NB4 (cell line): ENCODE data around the gene NEB.

ENCODE experiments used
- POLR2A ChIP-seq: IDR thresholded peaks from 2 replicates; pipeline ENCODE4 v1.6.1; 2011; ENCODE audit warnings: mild to moderate bottlenecking; ENCODE audit not compliant: insufficient read length; ENCODE audit errors: extremely low read depth
- TF ChIP-seq, protein P1 (sequence below): IDR thresholded peaks from one replicate; pipeline ENCODE4 v1.5.1; 2012; ENCODE audit warnings: low read depth, low read length

DNA sequence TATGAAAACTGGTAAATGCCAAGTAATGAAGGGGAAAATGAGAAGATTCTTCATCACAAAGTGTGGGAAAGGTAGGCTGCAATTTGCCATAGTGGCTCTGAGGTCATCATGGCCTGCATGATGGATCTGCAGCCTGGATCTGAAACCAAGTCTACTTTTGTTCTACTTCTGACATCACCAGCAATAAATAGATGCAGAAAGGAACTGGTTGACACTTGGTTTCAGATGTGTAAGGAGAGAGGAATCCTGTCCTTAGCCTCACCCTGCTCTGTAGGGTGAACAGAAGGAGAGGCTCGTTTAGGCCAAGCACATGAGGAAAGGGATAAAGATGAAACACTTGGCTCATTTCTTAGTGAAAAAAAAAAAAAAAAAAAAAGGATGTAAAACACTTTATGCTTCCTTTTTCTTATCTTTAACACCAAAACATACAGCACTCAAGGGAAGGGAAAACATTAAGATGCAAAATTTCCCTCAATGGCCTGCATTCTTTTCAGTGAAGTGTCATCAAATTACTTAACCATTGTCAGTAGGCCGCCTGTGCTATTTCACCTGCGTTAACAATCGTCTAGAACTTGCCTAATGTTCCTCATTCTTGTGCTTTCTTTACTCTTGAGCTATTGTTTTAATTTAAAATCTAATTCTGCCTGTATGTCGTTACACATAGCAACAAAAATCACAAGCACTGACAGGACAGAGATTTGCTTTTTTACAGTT lies 3.9 kb downstream of the NEB start:
- TF ChIP-seq, protein P1, sequence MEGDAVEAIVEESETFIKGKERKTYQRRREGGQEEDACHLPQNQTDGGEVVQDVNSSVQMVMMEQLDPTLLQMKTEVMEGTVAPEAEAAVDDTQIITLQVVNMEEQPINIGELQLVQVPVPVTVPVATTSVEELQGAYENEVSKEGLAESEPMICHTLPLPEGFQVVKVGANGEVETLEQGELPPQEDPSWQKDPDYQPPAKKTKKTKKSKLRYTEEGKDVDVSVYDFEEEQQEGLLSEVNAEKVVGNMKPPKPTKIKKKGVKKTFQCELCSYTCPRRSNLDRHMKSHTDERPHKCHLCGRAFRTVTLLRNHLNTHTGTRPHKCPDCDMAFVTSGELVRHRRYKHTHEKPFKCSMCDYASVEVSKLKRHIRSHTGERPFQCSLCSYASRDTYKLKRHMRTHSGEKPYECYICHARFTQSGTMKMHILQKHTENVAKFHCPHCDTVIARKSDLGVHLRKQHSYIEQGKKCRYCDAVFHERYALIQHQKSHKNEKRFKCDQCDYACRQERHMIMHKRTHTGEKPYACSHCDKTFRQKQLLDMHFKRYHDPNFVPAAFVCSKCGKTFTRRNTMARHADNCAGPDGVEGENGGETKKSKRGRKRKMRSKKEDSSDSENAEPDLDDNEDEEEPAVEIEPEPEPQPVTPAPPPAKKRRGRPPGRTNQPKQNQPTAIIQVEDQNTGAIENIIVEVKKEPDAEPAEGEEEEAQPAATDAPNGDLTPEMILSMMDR, result no peak
- TF ChIP-seq POLR2A, result no peak
